Fibroblast of the conjunctiva (primary cell): Measurements from ENCODE around the gene CHST3.
"Not testable (repeated sequence)": the region's sequence is repeated elsewhere in the genome, so short reads cannot be mapped to it uniquely, and the experiment has no call there.

ENCODE experiments used
- DNase-seq: peaks from one replicate; pipeline ENCODE4 v3.0.0-alpha.2; 2010; ENCODE audit warnings: low read depth

Gene CHST3

GRCh38 chr10:71964098-71964742 lies at the start of gene CHST3:
TSS of gene CHST3 (plus strand) at chr10:71964395. CDS start at chr10:72005843, 41,448 bp downstream.
- DNase-seq: no peak

- DNase-seq: no peak
Measured at GRCh38 chr10:71916827-71917226, 47.4 kb upstream of the CHST3 start.

- DNase-seq: no peak
Measured at GRCh38 chr10:71918992-71919391, 45.2 kb upstream of the CHST3 start.

- not testable (repeated sequence) for DNase-seq
Measured at GRCh38 chr10:71919956-71920539, 44.1 kb upstream of the CHST3 start.

GRCh38 chr10:71920540-71921323 lies 43.5 kb upstream of the CHST3 start:
- no peak for DNase-seq

GRCh38 chr10:71921324-71922027 lies 42.7 kb upstream of the CHST3 start:
- peak; percentile 84 for DNase-seq

GRCh38 chr10:71923138-71923692 lies 41.0 kb upstream of the CHST3 start:
- no peak for DNase-seq

GRCh38 chr10:71924771-71925170 lies 39.4 kb upstream of the CHST3 start:
- DNase-seq: no peak

- DNase-seq: no peak
Measured at GRCh38 chr10:71927159-71927558, 37.0 kb upstream of the CHST3 start.

- no peak for DNase-seq
Measured at GRCh38 chr10:71927776-71928592, 36.2 kb upstream of the CHST3 start.

- DNase-seq: no peak
Measured at GRCh38 chr10:71931295-71931694, 32.9 kb upstream of the CHST3 start.

GRCh38 chr10:71933651-71934050 lies 30.5 kb upstream of the CHST3 start:
- DNase-seq: no peak

- no peak for DNase-seq
Measured at GRCh38 chr10:71938211-71938610, 26.0 kb upstream of the CHST3 start.

GRCh38 chr10:71939304-71939703 lies 24.9 kb upstream of the CHST3 start:
- DNase-seq: no peak

- no peak for DNase-seq
Measured at GRCh38 chr10:71939861-71940474, 24.2 kb upstream of the CHST3 start.

- DNase-seq: no peak
Measured at GRCh38 chr10:71940752-71941151, 23.4 kb upstream of the CHST3 start.

- no peak for DNase-seq
Measured at GRCh38 chr10:71941318-71941717, 22.9 kb upstream of the CHST3 start.

GRCh38 chr10:71945819-71946474 lies 18.2 kb upstream of the CHST3 start:
- no peak for DNase-seq

- no peak for DNase-seq
Measured at GRCh38 chr10:71946700-71947099, 17.5 kb upstream of the CHST3 start.

GRCh38 chr10:71948496-71949067 lies 15.6 kb upstream of the CHST3 start:
- DNase-seq: no peak
